Endodermal cell (in vitro differentiated cells): Measurements from ENCODE around the gene STX8. TPM values are rescaled to one million over a fixed set of nuclear protein-coding genes. Genes with fewer than 3 reads are reported as not detected.

Experiments used
- DNase-seq: peaks from one replicate; pipeline ENCODE4 v3.0.0-alpha.2; 2017
- H3K27ac ChIP-seq: 2 replicates; pipeline ENCODE4 v1.5.1; 2013; ENCODE audit warnings: mild to moderate bottlenecking, low read depth, low read length, moderate library complexity
- H3K27me3 ChIP-seq: 2 replicates; pipeline ENCODE4 v1.6.1; 2013; ENCODE audit warnings: mild to moderate bottlenecking, low read length, moderate library complexity; ENCODE audit not compliant: insufficient read depth, control insufficient read depth, poor library complexity, severe bottlenecking
- H3K36me3 ChIP-seq: 2 replicates; pipeline ENCODE4 v1.7.0; 2013; ENCODE audit warnings: mild to moderate bottlenecking, low read length, moderate library complexity; ENCODE audit not compliant: control insufficient read depth, insufficient read depth
- H3K4me1 ChIP-seq: one replicate; pipeline ENCODE4 v1.7.0; 2013; ENCODE audit warnings: low read length; ENCODE audit not compliant: control insufficient read depth, insufficient read depth
- H3K4me3 ChIP-seq: 2 replicates; pipeline ENCODE4 v1.5.1; 2013; ENCODE audit warnings: mild to moderate bottlenecking, low read length, moderate library complexity
- H3K9ac ChIP-seq: 2 replicates; pipeline ENCODE4 v1.6.1; 2013; ENCODE audit warnings: mild to moderate bottlenecking, low read length, moderate library complexity; ENCODE audit not compliant: poor library complexity, severe bottlenecking; ENCODE audit errors: extremely low read depth
- H3K9me3 ChIP-seq: 2 replicates; pipeline ENCODE4 v1.6.1; 2013; ENCODE audit warnings: mild to moderate bottlenecking, low read length, moderate library complexity; ENCODE audit not compliant: control insufficient read depth
- H3K27ac Mint-ChIP-seq: 2 replicates; pipeline ENCODE4 v1.8.0; 2020; ENCODE audit warnings: mixed read lengths
- H3K27me3 Mint-ChIP-seq: 2 replicates; pipeline ENCODE4 v1.8.0; 2021; ENCODE audit warnings: mild to moderate bottlenecking, mixed read lengths; ENCODE audit not compliant: insufficient read depth
- H3K36me3 Mint-ChIP-seq: 2 replicates; pipeline ENCODE4 v1.8.0; 2020; ENCODE audit warnings: low read depth, mixed read lengths
- H3K4me1 Mint-ChIP-seq: 2 replicates; pipeline ENCODE4 v1.8.0; 2020; ENCODE audit warnings: mixed read lengths
- H3K4me3 Mint-ChIP-seq: 2 replicates; pipeline ENCODE4 v1.8.0; 2020; ENCODE audit warnings: mild to moderate bottlenecking, moderate library complexity, mixed read lengths
- H3K9me3 Mint-ChIP-seq: 2 replicates; pipeline ENCODE4 v1.8.0; 2020; ENCODE audit warnings: mild to moderate bottlenecking, mixed read lengths
- WGBS, 2 experiments: methylation state at CpG; one replicate each; pipeline versions ENCODE4 v1.1.5 to v1.1.7; 2013; ENCODE audit warnings: missing lambda C conversion rate in 2 of 2, mixed read lengths in 1 of 2; ENCODE audit not compliant: insufficient coverage in 1 of 2, insufficient read length in 1 of 2; 5-methylcytosine and 5-hydroxymethylcytosine counted together
- total RNA-seq, 2 donors: library from RNA; stranded (reverse); fragmentation: NEBNext Ultra II Directional in 1 of 2; extraction: Animal tissue kit (Norgen Biotek cat#: 25700) in 1 of 2; gene quantifications; 2 replicates in 1 of 2; 3 replicates in 1 of 2; pipeline ENCODE4 v1.2.1, GENCODE V29; 2021
- TF ChIP-seq, protein P1 (sequence below): fragments of 200-600 bp; sonication (generic); conservative IDR thresholded peaks from 2 replicates; pipeline ENCODE4 v1.5.0; 2021; ENCODE audit warnings: antibody characterized with exemption, mild to moderate bottlenecking

STX8 gene
- total RNA-seq, 2 donors from 2014 or later, result 82.5 to 98.2 TPM

DNA sequence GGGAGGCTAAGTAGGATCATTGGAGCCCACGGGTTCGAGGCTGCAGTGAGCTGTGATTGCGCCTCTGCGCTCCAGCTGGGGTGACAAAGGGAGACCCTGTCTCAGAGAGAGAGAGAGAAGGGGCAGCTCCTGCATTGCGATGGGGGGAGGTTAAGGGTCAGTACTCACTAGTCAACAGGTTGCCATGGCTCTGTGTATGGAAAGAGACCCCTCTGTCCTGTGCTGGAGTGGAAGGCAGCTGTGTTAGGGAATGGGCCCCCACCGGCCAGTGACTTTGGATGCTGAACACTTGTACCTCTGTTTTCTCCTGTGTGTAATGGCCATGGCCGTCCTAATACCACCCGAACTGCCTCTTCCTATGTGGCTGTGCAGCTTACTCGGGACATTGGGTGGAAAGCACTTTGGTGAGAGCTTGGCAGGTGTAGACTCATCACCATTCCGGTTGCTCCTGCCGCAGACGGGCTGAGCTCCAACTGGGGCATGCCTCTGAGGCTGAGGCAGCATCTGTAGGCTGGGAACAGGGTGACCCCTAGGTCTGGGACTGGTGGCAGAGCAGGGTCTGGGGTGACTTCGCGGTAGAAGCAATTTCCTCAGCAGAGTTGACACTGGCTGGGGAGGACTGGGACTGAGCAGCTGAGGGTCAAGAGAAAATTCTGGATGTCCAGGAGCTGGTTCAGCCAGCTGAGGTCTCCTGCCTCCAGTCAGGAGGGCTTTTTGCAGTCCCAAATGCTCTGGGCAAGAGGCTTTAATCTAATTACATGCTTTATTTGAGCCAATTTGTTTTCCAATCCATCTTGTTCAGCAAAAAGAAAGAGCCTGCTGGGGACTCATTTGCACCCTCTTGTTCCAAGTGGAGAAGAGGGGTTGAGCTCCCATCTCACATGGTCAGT is 369.9 kb downstream of the STX8 start:
- H3K27me3 Mint-ChIP-seq, result no peaks in the 10 kb centered on the region

DNA sequence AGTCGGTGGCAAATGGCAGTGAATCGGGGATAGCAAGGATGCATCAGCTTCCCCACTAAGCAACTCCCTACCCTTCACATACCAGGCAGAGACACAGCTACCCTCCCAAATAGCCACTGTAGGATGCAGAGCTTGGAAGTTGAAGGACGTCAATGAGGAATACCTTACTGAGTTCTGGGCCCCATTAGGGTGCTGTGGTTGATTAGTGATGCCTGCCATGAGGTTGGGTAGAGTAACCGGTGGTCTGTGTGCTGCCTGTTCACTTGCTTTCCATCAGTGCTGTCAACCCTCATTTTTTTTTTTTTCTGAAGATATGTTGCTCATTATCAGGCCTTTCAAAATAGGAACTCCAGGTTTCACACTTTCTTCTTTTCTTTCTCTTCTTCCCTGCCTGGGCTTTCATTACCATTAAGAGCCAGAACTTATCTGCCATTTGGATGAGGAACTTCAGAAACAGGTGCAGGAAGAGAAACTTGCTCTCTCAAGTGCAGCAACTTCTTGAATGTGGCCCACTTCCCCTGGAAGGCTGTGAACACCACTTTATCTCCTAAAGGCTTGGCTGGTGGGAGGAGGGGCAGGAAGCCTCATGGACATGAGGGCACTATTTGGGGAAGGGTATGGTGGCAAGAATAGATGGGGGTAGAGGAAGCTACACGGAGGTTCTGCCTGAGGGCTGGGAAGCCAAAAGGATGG is 370.8 kb downstream of the STX8 start:
- H3K4me3 ChIP-seq, result no peak overlapping the region
- no peaks in the 10 kb centered on the region for H3K9me3 ChIP-seq
- Mint-ChIP-seq H3K27me3 (no peaks in the 10 kb centered on the region), H3K36me3 (peaks cover 21% of the 10 kb centered on the region), H3K27ac (no peak overlapping the region), H3K9me3 (no peaks in the 10 kb centered on the region), H3K4me1 (peaks cover 19% of the 10 kb centered on the region), H3K4me3 (no peak overlapping the region)
- 86 to 93% methylated on average over 2 to 5 of the region's 5 CpGs for WGBS, 2 experiments
- DNase-seq, result no peak
- peaks cover 11% of the 10 kb centered on the region for H3K4me1 ChIP-seq
- peaks cover 22% of the 10 kb centered on the region for H3K36me3 ChIP-seq
- TF ChIP-seq, protein P1, sequence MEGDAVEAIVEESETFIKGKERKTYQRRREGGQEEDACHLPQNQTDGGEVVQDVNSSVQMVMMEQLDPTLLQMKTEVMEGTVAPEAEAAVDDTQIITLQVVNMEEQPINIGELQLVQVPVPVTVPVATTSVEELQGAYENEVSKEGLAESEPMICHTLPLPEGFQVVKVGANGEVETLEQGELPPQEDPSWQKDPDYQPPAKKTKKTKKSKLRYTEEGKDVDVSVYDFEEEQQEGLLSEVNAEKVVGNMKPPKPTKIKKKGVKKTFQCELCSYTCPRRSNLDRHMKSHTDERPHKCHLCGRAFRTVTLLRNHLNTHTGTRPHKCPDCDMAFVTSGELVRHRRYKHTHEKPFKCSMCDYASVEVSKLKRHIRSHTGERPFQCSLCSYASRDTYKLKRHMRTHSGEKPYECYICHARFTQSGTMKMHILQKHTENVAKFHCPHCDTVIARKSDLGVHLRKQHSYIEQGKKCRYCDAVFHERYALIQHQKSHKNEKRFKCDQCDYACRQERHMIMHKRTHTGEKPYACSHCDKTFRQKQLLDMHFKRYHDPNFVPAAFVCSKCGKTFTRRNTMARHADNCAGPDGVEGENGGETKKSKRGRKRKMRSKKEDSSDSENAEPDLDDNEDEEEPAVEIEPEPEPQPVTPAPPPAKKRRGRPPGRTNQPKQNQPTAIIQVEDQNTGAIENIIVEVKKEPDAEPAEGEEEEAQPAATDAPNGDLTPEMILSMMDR, result no peak
- H3K9ac ChIP-seq, result no peak overlapping the region
- no peaks in the 10 kb centered on the region for H3K27me3 ChIP-seq
- no peak overlapping the region for H3K27ac ChIP-seq

More for the DNA sequence above, 369.9 kb downstream of the STX8 start:
- Mint-ChIP-seq H3K4me3 (no peak overlapping the region), H3K9me3 (no peaks in the 10 kb centered on the region), H3K4me1 (peaks cover 11% of the 10 kb centered on the region), H3K27ac (peak overlapping the region; percentile 20), H3K36me3 (peaks cover 25% of the 10 kb centered on the region)
- peaks cover under 1% of the 10 kb centered on the region for H3K4me1 ChIP-seq
- no peaks in the 10 kb centered on the region for H3K9me3 ChIP-seq
- WGBS, 2 experiments, result 86 to 89% methylated on average over 10 to 14 of the region's 14 CpGs
- no peak for DNase-seq
- no peak overlapping the region for H3K4me3 ChIP-seq
- no peak overlapping the region for H3K9ac ChIP-seq
- peaks cover 21% of the 10 kb centered on the region for H3K36me3 ChIP-seq
- H3K27me3 ChIP-seq, result no peaks in the 10 kb centered on the region
- TF ChIP-seq, protein P1, result no peak
- peak overlapping the region; percentile 38 for H3K27ac ChIP-seq

DNA sequence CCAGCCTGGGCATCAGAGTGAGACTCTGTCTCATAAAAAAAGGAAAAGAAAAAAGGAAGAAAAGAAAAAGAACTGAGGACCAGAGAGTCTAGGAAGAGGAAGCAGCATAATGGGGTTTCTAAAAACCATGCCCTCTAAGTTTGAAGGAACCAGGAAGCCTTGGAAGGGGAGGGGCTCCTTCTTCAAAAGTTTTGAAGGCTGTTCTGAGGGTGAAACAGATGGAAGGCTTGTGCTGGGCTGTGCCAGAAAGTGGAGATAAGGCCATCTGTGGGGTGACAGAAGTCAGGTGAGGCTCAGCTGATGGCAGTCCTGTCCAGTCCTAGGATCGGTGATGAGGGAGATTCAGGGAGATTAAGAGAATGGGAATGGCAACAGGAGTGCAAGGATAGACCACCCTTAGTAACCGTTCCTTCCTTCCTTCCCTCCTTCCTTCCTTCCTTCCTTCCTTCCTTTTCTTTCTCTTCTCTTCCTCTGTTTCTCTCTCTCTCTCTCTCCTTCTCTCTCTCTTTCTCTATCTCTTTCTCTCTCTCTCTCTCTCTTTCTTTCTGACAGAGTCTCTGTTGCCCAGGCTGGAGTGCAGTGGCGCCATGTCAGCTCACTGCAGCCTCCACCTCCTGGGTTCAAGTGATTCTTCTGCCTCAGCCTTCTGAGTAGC is 371.7 kb downstream of the STX8 start:
- DNase-seq, result no peak
- Histone ChIP-seq H3K27me3 (no peaks in the 10 kb centered on the region), H3K4me3 (no peak overlapping the region), H3K4me1 (peaks cover 13% of the 10 kb centered on the region), H3K27ac (no peak overlapping the region), H3K9me3 (peaks cover 1% of the 10 kb centered on the region), H3K9ac (no peak overlapping the region), H3K36me3 (peaks cover 25% of the 10 kb centered on the region)
- Mint-ChIP-seq H3K27ac (no peak overlapping the region), H3K36me3 (peaks cover 27% of the 10 kb centered on the region), H3K4me1 (peaks cover 19% of the 10 kb centered on the region), H3K9me3 (peaks cover under 1% of the 10 kb centered on the region), H3K4me3 (no peak overlapping the region), H3K27me3 (no peaks in the 10 kb centered on the region)
- WGBS, 2 experiments, result 75 to 87% methylated on average over 3 of the region's 3 CpGs
- TF ChIP-seq, protein P1, result no peak
